GM12878 (cell line): ENCODE data around the gene EFCAB8. TPM values are rescaled to one million over a fixed set of nuclear protein-coding genes. Genes with fewer than 3 reads are reported as not detected.

Source experiments
- ATAC-seq: fragments of 200-7000 bp; cut with Tn5 transposase; 3 replicates; pipeline ENCODE4 v1.9.1; 2020; ENCODE audit warnings: mild to moderate bottlenecking, moderate library complexity
- BruUV-seq: library from RNA; stranded (reverse); fragments of 400-500 nt; replicated peaks from 2 replicates; lab custom pipeline; 2021; lab: Mats Ljungman, UMichigan
- CTCF ChIA-PET: fragments of 300-600 bp; sonication (Branson Sonifier 250); formaldehyde crosslinking; extraction: SDS; loops from one replicate; lab custom pipeline; 2021; ENCODE audit warnings: inconsistent platforms; lab: Yijun Ruan, JAX
- POLR2A ChIA-PET: fragments of 350-600 bp; formaldehyde crosslinking; extraction: SDS; loops from one replicate; lab custom pipeline; 2021; ENCODE audit warnings: inconsistent platforms; lab: Charles Lee
- RAD21 ChIA-PET: fragments of 300-600 bp; sonication (Branson Sonifier 250); formaldehyde crosslinking; loops from one replicate; lab custom pipeline; 2023; ENCODE audit warnings: antibody characterized with exemption; ENCODE audit not compliant: unreplicated experiment; lab: Charles Lee
- SMC1A ChIA-PET: fragments of 300-600 bp; sonication (Branson Sonifier 250); formaldehyde crosslinking; loops from one replicate; lab custom pipeline; 2023; ENCODE audit not compliant: unreplicated experiment, uncharacterized antibody; lab: Charles Lee
- DNase-seq: peaks from one replicate; pipeline ENCODE4 v3.0.0-alpha.2; 2011; ENCODE audit warnings: low read depth, low spot score
- FAIRE-seq: peaks from 3 replicates; lab custom pipeline; 2011; peaks lifted over from hg19 to GRCh38; lab: Jason Lieb, UNC
- H2AFZ ChIP-seq: 2 replicates; pipeline ENCODE4 v1.6.0; 2011; ENCODE audit warnings: low read depth, low read length, control low read depth; ENCODE audit not compliant: control insufficient read depth
- H3K27ac ChIP-seq: 2 replicates; pipeline ENCODE4 v1.5.1; 2011; ENCODE audit warnings: control low read depth; ENCODE audit not compliant: control insufficient read depth, insufficient read depth
- H3K27me3 ChIP-seq, 2 experiments: replicated peaks in 1 of 2; 2 replicates each; pipeline versions ENCODE4 v1.6.0 to v1.6.1; 2011; ENCODE audit warnings: low read length in 1 of 2; ENCODE audit not compliant: control insufficient read depth in 2 of 2, insufficient read depth in 2 of 2
- H3K36me3 ChIP-seq, 2 experiments: 2 replicates each; pipeline ENCODE4 v1.5.1; 2011; ENCODE audit warnings: low read length in 1 of 2; ENCODE audit not compliant: control insufficient read depth in 2 of 2, insufficient read depth in 2 of 2
- H3K4me1 ChIP-seq: 2 replicates; pipeline ENCODE4 v1.6.1; 2011; ENCODE audit warnings: mild to moderate bottlenecking, low read length, moderate library complexity, mixed read lengths; ENCODE audit not compliant: control insufficient read depth, insufficient read depth
- H3K4me2 ChIP-seq: 2 replicates; pipeline ENCODE4 v1.6.0; 2011; ENCODE audit warnings: control low read depth; ENCODE audit not compliant: control insufficient read depth, insufficient read depth
- H3K4me3 ChIP-seq: fragments of 200-600 bp; sonication (generic); 2 replicates; pipeline ENCODE4 v1.5.1; 2016
- H3K79me2 ChIP-seq: 2 replicates; pipeline ENCODE4 v1.6.0; 2011; ENCODE audit warnings: low read length; ENCODE audit not compliant: control insufficient read depth, insufficient read depth
- H3K9ac ChIP-seq: 2 replicates; pipeline ENCODE4 v1.8.0; 2011; ENCODE audit warnings: low read length, control low read depth, mixed read lengths; ENCODE audit not compliant: control insufficient read depth, insufficient read depth
- H3K9me3 ChIP-seq: replicated peaks from 3 replicates; pipeline ENCODE4 v1.5.1; 2011; ENCODE audit warnings: mild to moderate bottlenecking, low read length; ENCODE audit not compliant: control insufficient read depth, insufficient read depth
- H4K20me1 ChIP-seq: 2 replicates; pipeline ENCODE4 v1.6.0; 2011; ENCODE audit not compliant: control insufficient read depth, insufficient read depth
- CBX3 ChIP-seq: fragments of 200-600 bp; sonication (generic); IDR thresholded peaks from 2 replicates; pipeline ENCODE4 v1.6.1; 2016; ENCODE audit warnings: low read depth, borderline replicate concordance
- IRF3 ChIP-seq: fragments of 450-650 bp; IDR thresholded peaks from 2 replicates; pipeline ENCODE4 v1.6.1; 2014; ENCODE audit warnings: mild to moderate bottlenecking
- KAT2A ChIP-seq: conservative IDR thresholded peaks from 2 replicates; pipeline ENCODE4 v1.6.1; 2011; ENCODE audit warnings: low read depth, low read length; ENCODE audit not compliant: control insufficient read depth
- TAF1 ChIP-seq: IDR thresholded peaks from 2 replicates; pipeline ENCODE4 v1.6.1; 2011; ENCODE audit warnings: mild to moderate bottlenecking, low read depth, low read length, borderline replicate concordance
- YY1 ChIP-seq: IDR thresholded peaks from 2 replicates; pipeline ENCODE4 v1.6.1; 2011; ENCODE audit warnings: low read depth, mild to moderate bottlenecking, low read length
- ZNF207 ChIP-seq: fragments of 450-650 bp; IDR thresholded peaks from 2 replicates; pipeline ENCODE4 v1.6.1; 2014; ENCODE audit warnings: antibody characterized with exemption, mild to moderate bottlenecking, borderline replicate concordance
- ZNF217 ChIP-seq: fragments of 450-650 bp; IDR thresholded peaks from 2 replicates; pipeline ENCODE4 v1.6.1; 2017; ENCODE audit warnings: antibody characterized with exemption, mild to moderate bottlenecking
- WGBS: methylation state at CpG from one replicate; pipeline ENCODE4 v1.1.6; 2016; ENCODE audit warnings: low lambda C conversion rate; ENCODE audit not compliant: insufficient replicate concordance, insufficient coverage; ENCODE audit errors: missing lambda C conversion rate; 5-methylcytosine and 5-hydroxymethylcytosine counted together
- in situ Hi-C: fragments of 300-500 bp; cut with MboI; formaldehyde crosslinking; loops from 9 replicates; pipeline ENCODE4 v1.14.3; 2018; ENCODE audit warnings: mixed read lengths
- intact Hi-C: fragments of 100-400 bp; cut with micrococcal nuclease; formaldehyde crosslinking; loops from one replicate; pipeline ENCODE4 v1.14.2; 2022; ENCODE audit not compliant: unreplicated experiment
- polyA plus RNA-seq, 11 experiments: library from polyadenylated mRNA; depleted of rRNA in 4 of 11; unstranded in 6 of 11; stranded (reverse) in 5 of 11; fragments of >200 nt; fragmentation: Nextera tagmentation in 4 of 11; fragmentation: Illumina TruSeq in 1 of 11; extraction: Ambion mirVana in 4 of 11; extraction: Trizol in 1 of 11; gene quantifications; 1 replicate in 1 of 11; 2 replicates in 10 of 11; pipeline versions ENCODE4 v1.2.1 to v1.2.3, GENCODE V29; 2011 to 2016; ENCODE audit warnings: inconsistent platforms in 2 of 11, missing spikeins in 2 of 11, low read depth in 1 of 11
- total RNA-seq, 4 experiments: library from RNA; depleted of rRNA in 3 of 4; stranded (reverse); fragments of >200 nt in 3 of 4; fragmentation: Illumina TruSeq in 1 of 4; extraction: Trizol in 1 of 4; gene quantifications; 2 replicates each; pipeline versions ENCODE4 v1.2.1 to v1.2.3, GENCODE V29; 2013 to 2021
- TF ChIP-seq, protein P1 (sequence below): fragments of 450-650 bp; IDR thresholded peaks from 2 replicates; pipeline ENCODE4 v1.6.1; 2017; ENCODE audit warnings: mild to moderate bottlenecking, moderate library complexity

The EFCAB8 gene
- total and polyA plus RNA-seq, 10 of the 15 experiments (the other 5 are each of a cell fraction or from before 2014, with no cell fraction given): 0.04 to 0.18 (median 0.06) TPM; not detected in 4

GRCh38 chr20:32969356-32970114 lies 110.8 kb downstream of the EFCAB8 start:
- H3K27ac ChIP-seq: no peak overlapping the region

More at GRCh38 chr20:32969356-32970114, 110.8 kb downstream of the EFCAB8 start:
- DNase-seq (no peak), ATAC-seq (no peak), FAIRE-seq (no peak)
- Histone ChIP-seq H3K27me3 (no peaks in the 10 kb centered on the region), H3K79me2 (no peaks in the 10 kb centered on the region; the same call in 1 of the 2 replicates), H3K4me2 (no peak overlapping the region), H4K20me1 (no peaks in the 10 kb centered on the region), H3K36me3 (no peaks in the 10 kb centered on the region), H3K4me1 (peaks cover 38% of the 10 kb centered on the region), H3K4me3 (no peak overlapping the region), H2AFZ (no peak overlapping the region), H3K9me3 (no peaks in the 10 kb centered on the region), H3K9ac (no peak overlapping the region)
- POLR2A ChIA-PET: interaction anchor here (0.7 kb wide), 1 partner anchor 423 kb away, joined by 3 read pairs; no protein-coding TSS in a partner anchor
- no TSS peak for BruUV-seq
- intact Hi-C loops: no loop called here
- in situ Hi-C loops: no loop called here
- RAD21 ChIA-PET: interaction anchor here (0.9 kb wide), 1 partner anchor 39 kb away, joined by 3 read pairs; no protein-coding TSS in a partner anchor
- SMC1A ChIA-PET: no interaction called here
- 70% methylated on average over 13 of the region's 13 CpGs for WGBS
- TF ChIP-seq CBX3 (no peak), ZNF207 (no peak), IRF3 (no peak), KAT2A (no peak), ZNF217 (no peak), TAF1 (no peak), YY1 (no peak)
- TF ChIP-seq, protein P1, sequence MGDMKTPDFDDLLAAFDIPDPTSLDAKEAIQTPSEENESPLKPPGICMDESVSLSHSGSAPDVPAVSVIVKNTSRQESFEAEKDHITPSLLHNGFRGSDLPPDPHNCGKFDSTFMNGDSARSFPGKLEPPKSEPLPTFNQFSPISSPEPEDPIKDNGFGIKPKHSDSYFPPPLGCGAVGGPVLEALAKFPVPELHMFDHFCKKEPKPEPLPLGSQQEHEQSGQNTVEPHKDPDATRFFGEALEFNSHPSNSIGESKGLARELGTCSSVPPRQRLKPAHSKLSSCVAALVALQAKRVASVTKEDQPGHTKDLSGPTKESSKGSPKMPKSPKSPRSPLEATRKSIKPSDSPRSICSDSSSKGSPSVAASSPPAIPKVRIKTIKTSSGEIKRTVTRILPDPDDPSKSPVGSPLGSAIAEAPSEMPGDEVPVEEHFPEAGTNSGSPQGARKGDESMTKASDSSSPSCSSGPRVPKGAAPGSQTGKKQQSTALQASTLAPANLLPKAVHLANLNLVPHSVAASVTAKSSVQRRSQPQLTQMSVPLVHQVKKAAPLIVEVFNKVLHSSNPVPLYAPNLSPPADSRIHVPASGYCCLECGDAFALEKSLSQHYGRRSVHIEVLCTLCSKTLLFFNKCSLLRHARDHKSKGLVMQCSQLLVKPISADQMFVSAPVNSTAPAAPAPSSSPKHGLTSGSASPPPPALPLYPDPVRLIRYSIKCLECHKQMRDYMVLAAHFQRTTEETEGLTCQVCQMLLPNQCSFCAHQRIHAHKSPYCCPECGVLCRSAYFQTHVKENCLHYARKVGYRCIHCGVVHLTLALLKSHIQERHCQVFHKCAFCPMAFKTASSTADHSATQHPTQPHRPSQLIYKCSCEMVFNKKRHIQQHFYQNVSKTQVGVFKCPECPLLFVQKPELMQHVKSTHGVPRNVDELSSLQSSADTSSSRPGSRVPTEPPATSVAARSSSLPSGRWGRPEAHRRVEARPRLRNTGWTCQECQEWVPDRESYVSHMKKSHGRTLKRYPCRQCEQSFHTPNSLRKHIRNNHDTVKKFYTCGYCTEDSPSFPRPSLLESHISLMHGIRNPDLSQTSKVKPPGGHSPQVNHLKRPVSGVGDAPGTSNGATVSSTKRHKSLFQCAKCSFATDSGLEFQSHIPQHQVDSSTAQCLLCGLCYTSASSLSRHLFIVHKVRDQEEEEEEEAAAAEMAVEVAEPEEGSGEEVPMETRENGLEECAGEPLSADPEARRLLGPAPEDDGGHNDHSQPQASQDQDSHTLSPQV: no peak
- TF ChIP-seq, all 136 proteins: peak for 0
- CTCF ChIA-PET: no interaction called here
